OCI-LY3 (cell line): ENCODE measurements around the gene PLCB2.

Experiments
- H2AFZ ChIP-seq: fragments of 200-600, 300-600 bp; shearing (Covaris generic); 2 replicates; pipeline ENCODE4 v1.6.0; 2014; ENCODE audit warnings: antibody characterized with exemption, low read depth, low read length
- H3K27ac ChIP-seq: fragments of 200-600, 300-600 bp; sonication (generic); 2 replicates; pipeline ENCODE4 v1.5.1; 2014; ENCODE audit warnings: mild to moderate bottlenecking, low read length, moderate library complexity, mixed read lengths
- H3K27me3 ChIP-seq: fragments of 200-600, 300-600 bp; sonication (generic); 2 replicates; pipeline ENCODE4 v1.6.1; 2014; ENCODE audit warnings: low read depth, low read length, mixed read lengths
- H3K36me3 ChIP-seq: fragments of 200-600, 300-600 bp; sonication (generic); replicated peaks from 2 replicates; pipeline ENCODE3; 2014; ENCODE audit warnings: low read depth, low read length, mixed read lengths
- H3K4me1 ChIP-seq: fragments of 300-600, 200-600 bp; sonication (generic); 2 replicates; pipeline ENCODE4 v1.6.1; 2014; ENCODE audit warnings: low read length, mixed read lengths
- H3K4me2 ChIP-seq: fragments of 200-600, 300-600 bp; sonication (generic); 2 replicates; pipeline ENCODE4 v1.6.1; 2014; ENCODE audit warnings: low read length, mixed read lengths
- H3K4me3 ChIP-seq: fragments of 300-600, 200-600 bp; sonication (generic); 2 replicates; pipeline ENCODE4 v1.5.1; 2014; ENCODE audit warnings: antibody characterized with exemption, mild to moderate bottlenecking, low read length, moderate library complexity
- H3K79me2 ChIP-seq: fragments of 300-600, 200-600 bp; shearing (Covaris generic); 2 replicates; pipeline ENCODE4 v1.6.1; 2014; ENCODE audit warnings: mild to moderate bottlenecking, low read length, mixed read lengths
- H3K9ac ChIP-seq: fragments of 300-600, 200-600 bp; shearing (Covaris generic); 2 replicates; pipeline ENCODE4 v1.6.0; 2014; ENCODE audit warnings: mild to moderate bottlenecking, low read length, moderate library complexity
- H3K9me3 ChIP-seq: fragments of 200-600, 300-600 bp; shearing (Covaris generic); 2 replicates; pipeline ENCODE4 v1.6.1; 2014; ENCODE audit warnings: low read length, mixed read lengths; ENCODE audit not compliant: insufficient read depth
- H4K20me1 ChIP-seq: fragments of 200-600, 300-600 bp; sonication (generic); 2 replicates; pipeline ENCODE4 v1.6.1; 2016; ENCODE audit warnings: low read length, mixed read lengths; ENCODE audit not compliant: insufficient read depth
- EZH2phosphoT487 ChIP-seq: fragments of 200-600 bp; shearing (Covaris generic); IDR thresholded peaks from 2 replicates; pipeline ENCODE4 v1.6.1; 2018; ENCODE audit warnings: antibody characterized with exemption, mixed run types, low read depth
- TF ChIP-seq, protein P1 (sequence below): fragments of 200-600, 300-600 bp; sonication (generic); IDR thresholded peaks from 2 replicates; pipeline ENCODE4 v1.5.1; 2014; ENCODE audit warnings: antibody characterized with exemption, low read length, low read depth

PLCB2 gene

DNA sequence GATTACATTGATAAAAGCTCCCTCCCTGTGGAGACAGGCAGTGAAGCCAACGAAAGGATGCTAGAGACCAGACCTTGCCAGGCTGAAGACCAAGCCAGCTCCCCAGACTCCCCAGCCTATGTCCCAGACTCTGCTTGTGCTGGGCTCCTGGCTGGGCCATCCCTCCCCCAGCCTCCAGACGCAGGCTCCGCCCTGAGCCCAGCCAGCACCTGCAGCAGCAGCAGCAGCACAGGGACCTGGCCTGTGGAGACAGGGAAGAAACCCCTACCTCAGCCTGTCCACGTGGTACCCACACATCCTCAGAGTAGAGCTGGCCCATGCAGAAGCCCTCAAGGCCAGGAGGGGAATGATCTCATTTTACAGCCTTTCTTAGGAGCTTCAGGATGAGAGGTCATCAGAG lies 38.1 kb downstream of the PLCB2 start:
- Histone ChIP-seq H3K9me3 (no peaks in the 10 kb centered on the region), H3K4me3 (no peak overlapping the region), H3K36me3 (no peaks in the 10 kb centered on the region), H4K20me1 (no peaks in the 10 kb centered on the region), H2AFZ (no peak overlapping the region), H3K9ac (no peak overlapping the region), H3K27me3 (no peaks in the 10 kb centered on the region), H3K4me2 (no peak overlapping the region), H3K79me2 (no peaks in the 10 kb centered on the region), H3K4me1 (peaks cover 6% of the 10 kb centered on the region; the same call in 1 of the 2 replicates), H3K27ac (no peak overlapping the region)
- TF ChIP-seq, protein P1, sequence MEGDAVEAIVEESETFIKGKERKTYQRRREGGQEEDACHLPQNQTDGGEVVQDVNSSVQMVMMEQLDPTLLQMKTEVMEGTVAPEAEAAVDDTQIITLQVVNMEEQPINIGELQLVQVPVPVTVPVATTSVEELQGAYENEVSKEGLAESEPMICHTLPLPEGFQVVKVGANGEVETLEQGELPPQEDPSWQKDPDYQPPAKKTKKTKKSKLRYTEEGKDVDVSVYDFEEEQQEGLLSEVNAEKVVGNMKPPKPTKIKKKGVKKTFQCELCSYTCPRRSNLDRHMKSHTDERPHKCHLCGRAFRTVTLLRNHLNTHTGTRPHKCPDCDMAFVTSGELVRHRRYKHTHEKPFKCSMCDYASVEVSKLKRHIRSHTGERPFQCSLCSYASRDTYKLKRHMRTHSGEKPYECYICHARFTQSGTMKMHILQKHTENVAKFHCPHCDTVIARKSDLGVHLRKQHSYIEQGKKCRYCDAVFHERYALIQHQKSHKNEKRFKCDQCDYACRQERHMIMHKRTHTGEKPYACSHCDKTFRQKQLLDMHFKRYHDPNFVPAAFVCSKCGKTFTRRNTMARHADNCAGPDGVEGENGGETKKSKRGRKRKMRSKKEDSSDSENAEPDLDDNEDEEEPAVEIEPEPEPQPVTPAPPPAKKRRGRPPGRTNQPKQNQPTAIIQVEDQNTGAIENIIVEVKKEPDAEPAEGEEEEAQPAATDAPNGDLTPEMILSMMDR, result no peak
- TF ChIP-seq EZH2phosphoT487, result no peak

DNA sequence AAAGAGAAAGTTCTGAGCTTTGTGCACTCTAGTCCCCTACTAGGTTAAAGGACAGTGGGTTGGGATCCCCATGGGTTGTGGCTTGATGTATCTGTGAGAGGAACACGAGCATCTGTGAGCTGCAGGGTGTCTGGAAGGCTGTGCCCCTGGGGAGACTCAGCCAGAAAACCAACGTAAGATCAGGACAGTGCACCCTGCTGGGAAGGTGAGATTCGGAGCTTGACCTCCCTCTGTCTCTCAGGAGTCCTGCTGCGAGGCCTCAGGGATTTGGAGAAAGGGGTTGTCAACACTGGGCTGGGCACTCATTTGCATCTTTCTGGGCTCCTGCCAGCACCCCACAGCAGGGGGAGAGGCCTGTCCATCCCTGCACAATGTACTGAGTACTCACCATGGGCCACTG lies 40.1 kb downstream of the PLCB2 start:
- TF ChIP-seq, protein P1, result no peak
- TF ChIP-seq EZH2phosphoT487, result no peak
- Histone ChIP-seq H3K4me3 (no peak overlapping the region), H3K4me1 (no peaks in the 10 kb centered on the region), H3K36me3 (no peaks in the 10 kb centered on the region), H3K79me2 (no peaks in the 10 kb centered on the region), H3K27me3 (no peaks in the 10 kb centered on the region), H2AFZ (no peak overlapping the region), H3K9me3 (no peaks in the 10 kb centered on the region), H3K4me2 (no peak overlapping the region), H4K20me1 (no peaks in the 10 kb centered on the region), H3K27ac (no peak overlapping the region), H3K9ac (no peak overlapping the region)

DNA sequence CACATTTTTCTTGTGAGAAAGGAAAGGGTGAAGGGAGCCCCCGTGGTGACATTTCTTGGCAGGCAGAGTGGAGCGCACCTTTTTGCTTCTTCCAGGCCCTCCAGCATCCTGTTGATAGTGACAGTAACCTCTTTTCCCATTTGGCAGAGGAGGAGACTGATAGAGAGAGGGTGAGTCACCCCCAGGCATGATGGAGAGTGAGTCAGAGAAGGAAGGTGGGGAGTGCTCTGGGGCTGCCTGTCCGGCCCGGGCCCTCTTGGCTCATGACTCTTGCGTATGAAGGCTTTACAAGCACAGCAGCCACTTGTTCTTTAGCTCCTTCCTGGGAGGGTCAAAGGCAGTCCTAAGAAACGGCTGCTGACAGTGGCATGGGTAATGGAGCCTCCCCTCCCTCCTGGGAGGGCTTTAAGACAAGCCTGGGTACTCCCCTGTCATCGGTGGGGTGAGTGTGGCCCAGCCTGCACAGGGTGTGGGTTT lies 40.9 kb downstream of the PLCB2 start:
- Histone ChIP-seq H3K36me3 (no peaks in the 10 kb centered on the region), H4K20me1 (no peaks in the 10 kb centered on the region), H3K4me2 (no peak overlapping the region), H3K4me1 (no peaks in the 10 kb centered on the region), H3K79me2 (no peaks in the 10 kb centered on the region), H3K4me3 (no peak overlapping the region), H3K27me3 (no peaks in the 10 kb centered on the region), H3K9ac (no peak overlapping the region), H3K27ac (no peak overlapping the region), H3K9me3 (no peaks in the 10 kb centered on the region), H2AFZ (no peak overlapping the region)
- TF ChIP-seq EZH2phosphoT487, result no peak
- TF ChIP-seq, protein P1, result no peak

DNA sequence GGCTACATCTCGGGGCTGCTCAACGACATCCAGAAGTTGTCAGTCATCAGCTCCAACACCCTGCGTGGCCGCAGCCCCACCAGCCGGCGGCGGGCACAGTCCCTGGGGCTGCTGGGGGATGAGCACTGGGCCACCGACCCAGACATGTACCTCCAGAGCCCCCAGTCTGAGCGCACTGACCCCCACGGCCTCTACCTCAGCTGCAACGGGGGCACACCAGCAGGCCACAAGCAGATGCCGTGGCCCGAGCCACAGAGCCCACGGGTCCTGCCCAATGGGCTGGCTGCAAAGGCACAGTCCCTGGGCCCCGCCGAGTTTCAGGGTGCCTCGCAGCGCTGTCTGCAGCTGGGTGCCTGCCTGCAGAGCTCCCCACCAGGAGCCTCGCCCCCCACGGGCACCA lies 41.9 kb downstream of the PLCB2 start:
- Histone ChIP-seq H2AFZ (no peak overlapping the region), H3K4me3 (no peak overlapping the region), H3K27ac (no peak overlapping the region), H3K4me1 (no peaks in the 10 kb centered on the region), H3K36me3 (no peaks in the 10 kb centered on the region), H3K4me2 (no peak overlapping the region), H3K9me3 (no peaks in the 10 kb centered on the region), H4K20me1 (no peaks in the 10 kb centered on the region), H3K79me2 (no peaks in the 10 kb centered on the region), H3K9ac (no peak overlapping the region), H3K27me3 (no peaks in the 10 kb centered on the region)
- TF ChIP-seq, protein P1, result no peak
- no peak for TF ChIP-seq EZH2phosphoT487
